GM13976 (cell line): Measurements from ENCODE around the gene ZNF366.

ENCODE experiments used
- DNase-seq: peaks from one replicate; pipeline ENCODE4 v3.0.0; 2012; ENCODE audit warnings: low spot score
- in situ Hi-C: fragments of 300-500 bp; cut with MboI; formaldehyde crosslinking; loops from one replicate; pipeline ENCODE4 v1.12.0; 2022; ENCODE audit warnings: low sequenced_read_pairs, mixed read lengths, inconsistent platforms; ENCODE audit not compliant: unreplicated experiment
- TF ChIP-seq, protein P1 (sequence below): IDR thresholded peaks from 2 replicates; pipeline ENCODE4 v1.5.1; 2012; ENCODE audit warnings: borderline replicate concordance, mild to moderate bottlenecking; ENCODE audit not compliant: insufficient read depth; ENCODE audit errors: extremely low read depth, missing control alignments, control extremely low read depth

Gene ZNF366

DNA sequence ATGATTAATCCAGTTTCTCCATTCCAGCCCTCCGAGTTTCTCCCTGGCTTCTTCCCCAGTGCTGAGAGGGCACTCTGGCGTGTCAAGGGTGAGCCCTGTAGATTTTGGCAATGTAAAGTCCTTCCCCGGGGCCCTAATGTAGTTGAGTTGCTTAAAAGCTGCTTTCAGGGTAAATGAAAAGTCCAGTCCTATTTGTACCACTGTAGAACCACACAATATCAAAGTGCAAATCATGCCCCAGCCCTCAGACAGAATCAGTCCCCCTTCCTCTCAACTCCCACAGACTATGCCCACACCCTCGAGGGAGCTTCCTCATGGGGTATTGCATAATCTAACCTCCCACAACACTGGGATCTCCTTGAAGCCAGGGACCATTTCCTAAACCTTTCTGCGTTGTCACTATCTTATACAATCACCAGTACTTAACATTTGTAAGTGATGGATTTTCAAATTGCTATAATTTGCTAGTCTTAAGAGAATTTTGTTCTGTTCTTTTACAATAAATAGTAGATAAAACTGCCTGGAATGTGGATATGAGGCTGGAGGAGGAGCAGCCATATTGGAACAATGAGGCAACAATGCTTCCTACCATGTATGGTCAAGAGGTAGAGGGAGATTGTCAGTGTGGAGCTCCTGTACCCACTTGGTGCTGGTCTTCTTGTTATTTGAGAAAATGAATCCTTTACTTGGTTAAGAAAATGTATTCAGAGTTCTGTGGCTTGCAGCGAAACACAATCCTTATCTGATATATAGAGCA lies 34.4 kb downstream of the ZNF366 start:
- no peak for DNase-seq
- TF ChIP-seq, protein P1, sequence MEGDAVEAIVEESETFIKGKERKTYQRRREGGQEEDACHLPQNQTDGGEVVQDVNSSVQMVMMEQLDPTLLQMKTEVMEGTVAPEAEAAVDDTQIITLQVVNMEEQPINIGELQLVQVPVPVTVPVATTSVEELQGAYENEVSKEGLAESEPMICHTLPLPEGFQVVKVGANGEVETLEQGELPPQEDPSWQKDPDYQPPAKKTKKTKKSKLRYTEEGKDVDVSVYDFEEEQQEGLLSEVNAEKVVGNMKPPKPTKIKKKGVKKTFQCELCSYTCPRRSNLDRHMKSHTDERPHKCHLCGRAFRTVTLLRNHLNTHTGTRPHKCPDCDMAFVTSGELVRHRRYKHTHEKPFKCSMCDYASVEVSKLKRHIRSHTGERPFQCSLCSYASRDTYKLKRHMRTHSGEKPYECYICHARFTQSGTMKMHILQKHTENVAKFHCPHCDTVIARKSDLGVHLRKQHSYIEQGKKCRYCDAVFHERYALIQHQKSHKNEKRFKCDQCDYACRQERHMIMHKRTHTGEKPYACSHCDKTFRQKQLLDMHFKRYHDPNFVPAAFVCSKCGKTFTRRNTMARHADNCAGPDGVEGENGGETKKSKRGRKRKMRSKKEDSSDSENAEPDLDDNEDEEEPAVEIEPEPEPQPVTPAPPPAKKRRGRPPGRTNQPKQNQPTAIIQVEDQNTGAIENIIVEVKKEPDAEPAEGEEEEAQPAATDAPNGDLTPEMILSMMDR = no peak
- in situ Hi-C loops = no loop called here

DNA sequence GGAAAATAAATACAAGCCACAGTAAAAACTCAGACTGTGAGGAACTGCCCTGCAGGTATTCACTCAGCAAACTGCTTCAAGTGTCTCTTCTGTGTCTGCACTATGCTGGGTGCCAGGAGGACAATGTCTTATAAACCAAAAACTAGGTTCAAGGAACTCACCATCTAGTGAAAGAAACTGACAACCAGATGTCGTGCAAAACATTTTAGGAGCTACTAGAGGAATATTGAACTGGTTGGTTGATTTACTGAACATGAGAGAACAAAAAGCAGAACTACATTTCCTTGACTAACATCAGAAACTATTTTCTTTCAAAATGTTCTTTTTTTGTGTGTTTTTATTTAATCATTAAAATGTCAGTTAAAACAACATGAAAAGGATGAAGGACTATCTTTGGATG lies 35.2 kb downstream of the ZNF366 start:
- TF ChIP-seq, protein P1 = no peak
- in situ Hi-C loops = no loop called here
- no peak for DNase-seq

DNA sequence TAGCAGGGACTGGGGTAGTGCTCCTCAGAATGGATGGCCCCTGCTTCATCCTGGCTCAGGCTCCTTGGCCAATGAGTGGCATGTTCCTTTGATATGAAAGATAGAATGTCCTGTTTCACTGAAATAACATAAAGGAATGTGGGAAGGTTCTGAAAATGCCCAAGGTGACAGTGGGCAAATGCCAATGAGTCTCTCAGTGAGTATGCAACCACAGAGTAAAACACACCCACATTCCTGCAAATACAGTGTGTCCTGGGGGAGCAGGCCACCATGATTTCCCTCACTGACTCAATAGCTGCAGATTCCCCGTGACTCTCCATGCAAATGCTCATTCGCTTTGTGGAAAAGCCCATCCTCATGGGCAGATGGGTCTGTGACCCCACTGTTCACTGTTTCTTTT lies 36.4 kb downstream of the ZNF366 start:
- DNase-seq = no peak
- TF ChIP-seq, protein P1 = no peak
- in situ Hi-C loops = no loop called here

DNA sequence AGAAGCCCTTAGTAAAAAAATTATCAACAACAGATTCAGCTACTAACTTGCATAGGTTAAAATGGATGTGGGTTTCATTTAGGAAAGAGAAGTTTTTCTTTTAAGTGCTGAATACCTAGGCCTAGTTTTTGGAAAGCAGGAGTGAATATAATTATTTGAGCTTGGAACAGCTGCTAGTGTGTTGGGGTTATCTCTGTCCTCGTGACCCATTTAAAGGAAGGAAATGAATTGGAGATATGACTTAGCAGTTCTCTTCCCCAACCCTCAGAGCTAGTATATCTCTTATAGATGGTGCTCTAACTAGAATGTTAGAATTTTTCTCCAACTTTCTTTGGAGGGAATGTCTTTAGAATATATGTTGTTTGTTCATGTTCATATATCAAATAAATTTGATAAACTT lies 38.6 kb downstream of the ZNF366 start:
- no peak for DNase-seq
- TF ChIP-seq, protein P1 = no peak
- in situ Hi-C loops = no loop called here

DNA sequence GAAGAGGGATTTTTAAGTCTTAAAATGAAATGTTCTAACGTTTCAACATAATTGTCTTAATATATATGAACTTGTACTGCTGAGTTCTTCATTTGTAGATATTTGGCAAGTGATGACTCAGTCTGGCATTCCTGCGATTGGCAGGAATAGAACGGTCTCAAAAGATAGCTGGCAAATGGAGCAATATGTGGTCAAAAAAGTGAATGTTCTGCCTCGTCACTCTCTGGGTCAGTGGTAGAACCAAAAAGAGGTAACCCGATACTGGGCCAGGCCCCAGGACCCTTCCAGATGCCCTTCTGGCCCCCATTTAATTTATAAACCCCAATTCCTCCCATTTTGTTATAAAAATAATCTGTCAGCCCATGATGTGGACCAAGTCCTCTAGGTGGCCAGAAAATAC lies 39.2 kb downstream of the ZNF366 start:
- TF ChIP-seq, protein P1 = no peak
- DNase-seq = no peak
- in situ Hi-C loops = no loop called here

DNA sequence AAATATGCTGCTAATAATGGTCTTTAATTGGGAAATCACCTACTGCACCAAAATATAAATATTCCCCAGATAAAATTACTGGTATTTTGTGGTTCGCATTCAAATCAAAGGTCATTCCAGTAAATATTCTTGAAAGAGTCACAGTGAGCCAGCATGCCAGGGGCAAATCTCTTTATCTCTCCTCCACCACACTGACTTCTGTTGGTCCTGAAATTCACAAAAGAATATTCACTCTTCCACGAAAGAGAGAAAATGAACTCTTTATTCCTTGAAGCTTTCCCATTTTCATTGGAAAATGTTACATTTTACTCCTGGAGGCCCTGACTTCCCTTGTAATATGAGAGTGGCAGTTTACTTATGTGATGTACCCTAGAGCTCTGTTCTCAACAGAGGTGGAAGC lies 39.7 kb downstream of the ZNF366 start:
- in situ Hi-C loops = no loop called here
- DNase-seq = no peak
- TF ChIP-seq, protein P1 = no peak
